Activated CD8-positive, alpha-beta memory T cell treated with anti-CD3 and anti-CD28 coated beads for 1 hour (primary cell): ENCODE results near the gene CNPY1.

Source experiments
- DNase-seq, 2 donors: peaks; one replicate each; pipeline ENCODE4 v3.0.0-alpha.2; 2020; ENCODE audit warnings: low read depth in 1 of 2; ENCODE audit errors: extremely low read depth in 1 of 2

Gene CNPY1

DNA sequence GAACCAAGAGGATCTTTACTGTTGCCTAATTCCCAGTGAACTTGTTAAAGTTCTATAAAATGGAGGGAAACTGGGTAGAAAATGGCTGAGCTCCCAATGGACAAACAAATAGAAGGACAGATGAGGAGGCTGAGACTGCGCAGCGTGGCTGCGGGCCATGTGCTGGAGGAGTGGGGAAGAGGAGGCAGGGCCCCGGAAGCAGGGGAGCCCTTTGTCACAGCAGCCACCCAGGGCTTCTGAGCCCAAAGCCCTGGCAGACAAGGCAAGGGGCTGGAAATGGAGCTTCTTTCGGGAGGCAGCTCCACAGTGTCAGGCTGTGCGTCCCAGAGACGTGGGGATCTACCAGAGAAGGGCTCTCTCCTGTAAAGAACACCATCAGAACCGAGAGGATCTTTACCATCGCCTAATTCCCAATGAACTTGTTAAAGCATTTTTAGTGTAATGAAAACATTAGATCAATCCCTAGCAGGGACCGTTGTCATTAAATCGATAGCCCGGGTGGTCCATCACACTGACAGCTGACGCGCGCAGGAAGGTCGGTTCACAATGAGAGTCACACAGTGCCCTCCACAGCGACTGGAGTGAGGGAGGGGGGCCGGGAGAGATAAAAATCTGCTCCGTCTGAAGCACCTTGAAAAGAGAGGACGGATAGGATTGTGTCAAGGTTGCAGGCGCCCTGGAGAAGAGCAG lies 14.0 kb upstream of the CNPY1 start:
- DNase-seq, result no peak

DNA sequence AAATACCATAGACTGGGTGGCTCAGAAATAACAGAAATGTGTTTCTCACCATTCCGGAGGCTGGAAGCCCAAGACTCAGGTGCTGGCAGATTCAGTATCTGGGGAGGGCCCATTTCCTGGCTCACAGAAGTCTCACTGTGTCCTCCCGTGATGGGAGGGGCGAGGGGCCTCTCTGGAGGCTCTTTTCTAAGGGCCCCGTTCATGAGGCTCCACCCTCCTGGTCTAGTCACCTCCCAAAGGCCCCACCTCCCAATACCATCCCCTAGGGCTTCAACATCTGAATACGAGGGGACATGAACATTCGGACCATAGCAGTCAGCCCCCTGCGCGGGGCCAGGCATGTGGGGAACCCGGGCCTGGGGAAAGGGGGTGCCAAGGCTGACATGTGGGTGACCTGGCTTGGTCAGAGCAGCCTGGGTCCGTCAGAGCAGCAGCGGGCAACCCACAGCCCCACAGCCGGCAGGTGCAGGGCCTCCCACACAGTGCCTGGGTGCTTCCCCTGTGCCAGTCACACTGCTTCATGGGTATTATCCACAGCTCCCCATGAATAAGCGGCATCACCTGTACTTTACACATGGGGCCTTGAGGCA lies 13.3 kb upstream of the CNPY1 start:
- no peak for DNase-seq

DNA sequence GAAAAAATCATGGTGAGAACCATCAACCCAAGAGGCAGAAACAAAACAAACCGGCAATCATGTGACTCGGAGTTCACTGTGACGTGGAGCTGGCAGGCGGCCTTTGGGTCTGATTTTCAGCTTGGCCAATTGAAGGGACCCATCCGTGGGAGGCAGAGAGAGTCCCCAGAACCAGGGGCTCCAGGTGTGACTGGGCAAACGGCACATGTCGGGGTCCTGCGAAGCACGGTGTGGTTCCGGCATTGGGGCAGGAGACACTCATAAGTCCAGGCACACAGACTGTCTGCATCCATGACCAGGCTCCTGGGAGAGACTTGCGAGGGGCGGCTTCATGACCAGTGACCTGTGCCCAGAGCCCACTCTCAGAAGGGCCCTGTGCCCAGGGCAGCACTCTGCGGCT lies 12.6 kb upstream of the CNPY1 start:
- DNase-seq, result no peak

DNA sequence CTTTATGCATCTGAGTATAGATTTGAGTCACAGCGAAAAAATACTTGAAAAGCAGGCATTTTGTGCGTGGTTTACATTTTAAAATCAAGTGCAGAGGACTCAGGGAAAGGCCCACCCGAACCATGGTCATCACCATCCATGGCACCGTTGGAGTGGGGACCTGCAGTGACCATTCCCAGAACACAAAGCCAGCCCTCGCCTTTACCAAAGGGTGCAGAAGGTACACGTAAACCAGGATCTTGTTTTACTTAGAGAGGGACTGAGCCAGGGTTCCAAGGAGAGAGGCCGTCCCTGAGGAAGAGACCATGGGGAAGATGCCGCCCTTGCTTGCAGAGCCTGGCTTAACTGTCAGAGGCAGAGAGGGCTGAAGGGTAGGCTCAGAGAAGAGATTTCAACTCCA lies 12.0 kb upstream of the CNPY1 start:
- no peak for DNase-seq

DNA sequence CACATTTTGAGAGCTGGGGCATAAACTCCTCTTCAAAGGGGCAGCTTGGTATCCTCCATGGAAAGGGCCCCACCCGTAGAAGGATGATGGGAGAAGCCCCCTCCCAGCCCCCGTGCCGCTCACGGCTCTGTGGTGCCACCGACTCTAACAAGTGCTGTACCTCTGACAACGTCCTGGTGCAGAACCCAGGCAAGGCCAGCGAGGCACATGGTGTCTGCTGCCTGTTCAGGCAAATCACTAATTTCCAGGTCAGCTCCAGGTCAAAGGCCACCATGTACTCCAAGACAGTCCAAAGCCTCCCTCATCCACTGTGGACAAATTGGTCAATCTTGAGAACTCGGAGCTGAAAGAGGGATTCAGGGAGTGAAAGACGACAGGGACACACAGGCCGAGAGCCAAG lies 11.4 kb upstream of the CNPY1 start:
- no peak for DNase-seq

DNA sequence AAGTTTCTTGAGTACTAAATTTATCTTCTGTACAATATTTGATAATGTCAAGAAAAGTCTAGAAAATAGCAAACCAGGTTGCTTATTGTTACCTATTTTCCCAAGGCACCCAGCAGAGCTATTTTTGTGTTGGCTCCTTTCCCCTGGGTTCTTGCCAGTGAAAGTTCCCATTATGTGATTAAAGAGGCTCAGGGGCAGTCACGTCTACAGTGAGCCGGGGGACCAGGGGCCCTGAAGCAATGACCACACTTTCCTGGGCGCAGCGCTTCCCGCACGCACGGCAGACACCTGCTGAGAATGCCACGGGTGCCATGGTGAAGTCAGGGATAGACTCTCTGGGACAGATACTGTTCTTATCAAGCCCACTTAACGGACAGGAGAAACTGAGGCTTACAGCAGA lies 10.4 kb upstream of the CNPY1 start:
- DNase-seq, result no peak

DNA sequence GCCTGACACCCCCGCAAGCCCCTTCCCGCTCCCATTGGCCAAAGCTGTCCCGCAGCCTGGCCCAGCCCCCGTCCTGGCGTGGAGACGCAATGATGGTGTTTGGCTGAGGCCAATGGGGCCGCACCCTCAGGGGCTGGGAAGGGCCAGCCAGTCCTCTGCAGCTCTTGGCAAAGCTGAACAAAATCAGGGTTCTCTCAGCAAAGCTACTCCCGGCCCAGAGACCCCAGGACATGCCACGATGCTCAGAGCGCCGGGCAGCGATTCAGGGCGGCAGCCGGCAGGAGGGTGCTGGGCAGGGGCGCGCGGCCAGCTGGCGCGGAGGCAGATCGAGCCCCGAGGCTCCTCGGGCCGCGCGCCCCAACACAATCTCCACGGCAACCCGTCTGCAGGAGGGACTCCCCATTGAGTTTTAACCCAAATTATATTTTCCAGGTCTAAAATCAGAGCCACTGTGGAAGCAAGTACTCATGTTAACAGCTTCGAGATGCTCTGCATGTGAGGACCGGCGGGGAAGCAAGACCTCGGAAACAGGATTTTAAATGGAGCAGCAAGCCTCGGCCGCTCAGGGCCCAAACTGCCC lies 8.8 kb upstream of the CNPY1 start:
- no peak for DNase-seq

DNA sequence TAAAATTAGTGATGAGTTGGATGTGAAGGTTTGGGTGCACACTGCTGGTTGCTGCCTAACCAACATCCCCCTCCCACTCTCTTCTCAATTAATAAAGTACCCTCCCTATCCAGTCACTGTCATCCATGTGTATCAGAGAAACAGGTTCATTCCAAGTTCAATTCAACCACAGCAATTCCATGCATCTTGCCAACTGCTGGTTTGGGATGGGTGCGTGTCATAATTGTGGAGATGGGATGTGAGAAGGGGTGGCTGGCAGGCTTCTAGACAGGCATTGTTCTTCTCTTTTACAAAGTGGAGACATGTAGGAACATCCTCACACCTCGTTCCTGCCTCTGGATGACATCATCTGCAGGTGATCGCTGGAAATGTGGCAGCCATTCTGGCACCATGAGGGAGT lies 7.5 kb upstream of the CNPY1 start:
- no peak for DNase-seq

DNA sequence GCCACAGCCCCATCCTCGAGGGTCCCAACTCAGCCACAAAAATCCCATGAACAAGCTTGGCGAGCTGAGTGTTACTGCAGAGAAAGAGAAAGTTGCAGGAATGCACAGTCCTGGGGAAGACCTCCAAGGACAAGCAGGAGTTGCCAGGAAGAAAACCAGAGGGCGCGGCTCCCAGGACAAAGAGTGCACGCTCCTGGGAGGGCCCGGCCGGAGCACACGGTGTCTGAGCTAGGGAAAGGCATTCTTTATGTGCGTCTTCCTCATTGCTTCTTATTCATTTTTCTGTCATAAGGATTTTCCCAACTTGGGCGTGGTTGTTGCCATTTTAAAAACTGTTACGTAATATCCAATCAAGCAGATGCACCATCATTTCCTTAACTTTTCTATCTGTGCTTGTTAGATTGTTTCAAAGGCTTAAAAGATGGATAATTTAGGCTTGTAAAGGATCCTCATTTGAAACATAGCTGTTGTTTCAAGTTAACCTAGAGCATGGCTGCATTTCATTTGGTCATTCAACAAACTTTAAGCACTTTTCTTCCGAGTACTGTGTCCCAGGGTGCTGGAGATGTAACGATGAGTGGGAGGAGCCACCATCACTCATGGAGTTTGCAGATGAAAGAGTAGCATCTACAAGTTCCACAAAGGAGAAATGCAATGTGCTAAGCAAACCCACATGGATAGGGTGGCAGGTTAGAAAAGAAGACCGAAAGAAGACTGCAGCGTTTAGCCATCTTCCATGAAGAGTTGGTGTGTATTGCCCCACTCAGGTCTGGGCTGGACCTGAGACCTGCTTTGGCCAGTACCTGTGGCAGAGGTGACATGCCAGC lies 5.6 kb upstream of the CNPY1 start:
- DNase-seq, result no peak

DNA sequence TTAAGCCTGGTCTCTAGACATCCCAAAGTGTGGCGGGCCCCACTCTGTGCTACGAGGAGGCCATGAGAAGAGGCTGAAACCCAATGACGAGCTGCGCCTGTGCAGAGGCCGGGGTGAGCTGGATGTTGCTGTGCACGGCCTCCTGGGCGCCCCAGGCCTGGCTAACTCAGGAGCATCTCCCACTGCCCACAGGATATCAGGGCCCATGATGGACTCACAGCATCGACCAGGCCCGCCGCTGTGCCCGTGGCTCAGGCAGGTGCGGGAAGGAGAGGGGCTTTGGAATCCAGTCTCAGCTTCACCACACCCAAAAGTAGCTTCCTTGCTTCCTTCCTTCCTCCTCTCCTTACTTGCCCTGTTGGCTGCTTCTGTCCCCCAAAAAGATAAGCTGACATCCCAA lies 4.6 kb upstream of the CNPY1 start:
- DNase-seq, result no peak

DNA sequence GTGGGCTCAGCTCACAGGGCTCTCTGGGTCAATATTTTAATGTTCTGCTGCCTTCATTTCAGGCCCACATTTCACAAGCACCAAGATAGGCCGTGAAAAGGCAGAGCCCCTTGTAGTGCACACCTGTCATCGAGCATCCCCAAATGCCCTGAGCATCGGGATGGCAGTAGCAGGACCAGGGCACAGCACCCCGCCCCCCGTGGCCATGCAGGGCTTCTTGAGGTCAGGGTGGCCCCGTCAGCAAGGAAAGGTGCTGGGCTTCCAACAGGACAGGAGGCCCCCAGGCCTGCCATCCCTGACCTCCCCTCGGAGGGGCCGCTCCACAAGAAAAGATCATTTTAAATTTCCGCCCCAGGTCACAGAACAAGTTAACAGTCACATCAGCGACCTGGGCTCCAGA lies 2.9 kb upstream of the CNPY1 start:
- DNase-seq, result no peak

DNA sequence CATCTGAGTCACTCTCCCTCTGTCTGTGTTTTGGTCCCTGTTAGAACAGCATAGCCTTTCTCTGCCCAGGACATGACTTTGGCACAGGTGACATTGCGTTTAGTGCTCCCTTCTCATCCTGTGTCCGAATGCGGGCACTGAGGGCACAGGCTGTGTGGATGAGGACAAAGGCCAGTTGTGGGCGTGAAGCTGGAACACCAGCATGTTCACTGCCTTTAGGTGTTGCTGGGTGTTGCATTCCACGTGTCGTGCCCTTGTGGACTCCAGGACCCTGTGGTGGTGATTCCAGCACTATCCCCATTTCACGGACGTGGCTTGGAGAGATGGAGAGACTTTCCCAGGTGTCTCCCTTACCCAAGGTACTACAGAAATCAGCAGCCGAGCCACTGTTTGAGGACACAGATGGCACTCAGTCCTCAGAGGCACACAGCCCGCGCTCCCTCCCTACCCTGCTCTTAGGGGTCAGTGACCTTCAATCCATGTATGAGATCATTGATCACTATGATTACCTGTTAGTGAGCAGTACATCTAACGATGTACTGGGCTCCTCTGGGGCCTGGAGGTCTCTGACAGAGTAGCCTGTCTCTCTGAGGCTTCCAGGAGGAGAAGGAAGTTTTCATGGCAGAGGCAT lies 917 bp upstream of the CNPY1 start:
- DNase-seq, result no peak

DNA sequence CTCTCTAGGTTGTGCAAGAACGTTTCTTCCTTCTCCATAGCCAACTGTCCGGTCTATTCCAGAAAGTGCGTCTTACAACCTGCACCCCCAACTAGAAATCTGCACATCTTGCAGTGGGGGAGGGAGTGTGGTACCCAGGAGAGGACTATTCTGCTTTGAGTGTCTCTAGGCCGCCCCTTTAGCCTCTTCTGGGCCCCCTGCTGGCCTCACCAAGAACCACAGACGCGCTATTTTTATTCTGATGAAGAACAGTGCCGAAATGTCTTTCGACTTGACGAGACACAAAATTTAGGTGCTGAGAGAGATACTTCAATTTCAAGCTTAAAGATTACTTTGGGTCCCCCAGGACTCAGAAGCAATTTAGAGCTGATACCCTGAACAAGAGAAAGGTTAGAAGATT lies 1.0 kb downstream of the CNPY1 start:
- DNase-seq, result no peak

DNA sequence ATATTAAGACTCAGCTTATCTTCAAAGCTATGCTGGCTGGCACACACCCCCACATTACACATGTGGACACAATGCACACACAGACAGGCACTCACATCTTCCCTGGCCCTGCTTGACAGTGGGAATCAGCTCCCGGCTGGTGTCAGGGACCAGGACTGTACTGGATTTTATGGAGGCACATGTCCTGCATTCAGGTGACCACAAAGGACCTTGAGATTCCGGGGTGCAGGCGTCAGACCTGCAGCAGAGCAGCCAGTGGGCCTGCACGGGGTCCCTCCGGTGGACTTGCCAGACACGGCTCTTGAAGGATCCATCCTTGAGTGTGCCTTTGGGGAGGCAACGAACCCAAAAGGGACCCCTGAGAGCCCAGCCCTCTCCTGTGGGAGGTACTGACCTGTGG lies 1.9 kb downstream of the CNPY1 start:
- no peak for DNase-seq

DNA sequence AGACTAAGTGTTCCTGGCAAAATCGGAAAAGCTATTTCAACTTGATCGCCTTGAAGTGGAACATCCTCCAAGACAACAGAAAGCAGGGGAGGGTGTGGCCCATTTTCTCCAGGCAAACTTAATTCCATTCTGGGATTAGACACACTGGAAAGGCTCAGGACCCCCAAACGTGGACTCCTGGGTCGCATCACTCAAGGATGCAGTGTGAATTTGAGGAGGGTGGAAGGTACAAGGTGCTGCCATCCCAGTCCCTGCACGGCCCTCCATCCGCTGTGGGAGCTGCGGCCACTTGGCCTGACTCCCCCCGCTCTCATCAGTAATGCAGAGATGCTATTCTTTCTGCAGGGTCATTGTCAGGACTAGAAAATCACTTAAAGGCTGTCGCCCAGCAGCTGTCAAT lies 2.4 kb downstream of the CNPY1 start:
- no peak for DNase-seq

DNA sequence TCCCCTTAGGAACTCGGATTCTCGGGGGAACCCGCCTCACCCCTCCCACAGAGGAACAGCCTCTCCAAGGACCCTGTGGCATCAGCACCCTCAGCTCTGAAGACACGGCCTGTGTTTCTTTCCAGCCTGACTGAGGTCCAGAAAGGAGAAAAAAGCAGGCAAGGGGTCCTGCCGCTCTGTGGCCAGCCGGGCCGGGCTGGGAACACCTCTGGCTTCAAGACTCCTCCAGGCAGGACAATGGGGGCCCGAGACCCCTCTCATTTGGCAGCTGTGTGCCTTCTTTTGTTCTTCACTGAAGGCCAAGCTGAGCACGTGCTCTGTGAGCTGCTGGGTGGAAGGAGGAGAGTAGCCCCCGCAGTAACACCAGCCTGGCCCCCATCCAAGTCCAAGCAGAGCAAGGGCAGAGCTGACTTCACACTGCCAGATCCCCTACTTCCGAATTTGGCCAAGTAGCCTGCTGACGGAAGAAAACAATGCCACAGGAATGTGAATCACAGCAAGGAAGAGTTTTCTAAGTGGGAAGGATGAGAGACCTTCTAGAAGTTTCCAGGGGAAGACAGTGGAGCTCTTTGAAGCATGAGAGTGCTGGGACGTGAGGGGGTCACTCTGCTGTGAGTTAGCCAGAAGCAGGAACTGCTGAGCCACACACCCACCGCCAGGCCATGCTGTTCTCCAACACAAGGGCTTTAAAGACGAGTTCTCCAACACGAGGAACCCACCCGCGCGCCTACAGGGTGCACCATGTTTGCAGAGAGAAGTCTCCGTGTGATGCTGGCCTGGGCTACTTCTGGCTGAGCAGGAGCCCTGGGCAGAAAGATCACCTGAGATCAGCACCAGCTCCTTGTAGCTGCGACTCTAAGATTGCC lies 3.1 kb downstream of the CNPY1 start:
- no peak for DNase-seq

DNA sequence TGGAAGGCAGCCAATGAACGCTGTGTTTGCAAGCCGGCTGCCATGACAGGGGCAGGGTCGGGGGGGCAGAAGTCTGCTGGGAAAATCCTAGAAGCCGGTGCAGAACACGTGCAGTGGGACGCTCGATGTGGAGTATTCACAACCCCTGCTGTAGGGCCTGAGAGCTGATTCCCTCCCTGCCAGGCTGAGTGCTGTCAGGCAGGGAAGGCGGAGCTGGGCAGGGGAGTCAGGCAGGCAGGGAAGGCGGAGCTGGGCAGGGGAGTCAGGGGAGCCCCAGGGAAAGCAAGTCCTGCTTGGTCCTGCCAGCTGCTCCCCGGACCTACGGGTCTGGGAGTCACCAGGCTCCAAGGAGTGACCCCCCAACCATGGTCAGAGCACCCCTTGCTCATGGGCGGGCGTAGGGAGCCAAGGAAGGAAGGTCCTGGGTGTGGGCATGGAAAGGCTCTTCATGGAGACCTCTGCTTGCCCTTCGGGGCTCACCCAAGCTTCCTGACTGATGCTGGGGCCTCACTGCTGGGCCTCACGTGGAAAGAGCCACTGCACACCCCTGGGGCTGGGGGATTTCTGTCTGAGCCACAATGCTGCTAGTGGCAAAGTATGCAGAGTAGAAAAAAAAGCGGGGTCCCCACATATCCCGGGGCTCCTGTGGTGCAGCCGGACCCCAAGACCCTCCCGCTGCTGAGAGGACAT lies 4.2 kb downstream of the CNPY1 start:
- no peak for DNase-seq

DNA sequence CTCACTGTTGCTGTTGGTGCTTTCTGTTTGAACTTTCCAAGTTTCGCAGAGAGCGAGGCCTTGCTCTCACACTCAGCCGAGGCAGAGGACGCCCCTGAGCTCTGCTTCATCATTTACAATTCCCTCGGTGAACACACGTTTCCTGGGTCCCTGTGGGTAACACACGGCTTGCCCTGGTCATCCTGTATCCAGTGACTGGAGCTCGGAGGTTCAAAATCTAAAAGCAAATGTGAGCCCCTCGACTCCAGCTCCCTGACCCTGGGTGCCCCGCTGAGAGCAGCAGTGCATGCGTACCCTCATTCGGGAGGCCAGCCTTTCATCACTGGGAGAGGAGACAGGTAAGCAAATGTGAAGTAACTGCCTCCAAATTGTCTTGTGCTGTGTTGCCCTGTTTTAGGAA lies 5.8 kb downstream of the CNPY1 start:
- no peak for DNase-seq

DNA sequence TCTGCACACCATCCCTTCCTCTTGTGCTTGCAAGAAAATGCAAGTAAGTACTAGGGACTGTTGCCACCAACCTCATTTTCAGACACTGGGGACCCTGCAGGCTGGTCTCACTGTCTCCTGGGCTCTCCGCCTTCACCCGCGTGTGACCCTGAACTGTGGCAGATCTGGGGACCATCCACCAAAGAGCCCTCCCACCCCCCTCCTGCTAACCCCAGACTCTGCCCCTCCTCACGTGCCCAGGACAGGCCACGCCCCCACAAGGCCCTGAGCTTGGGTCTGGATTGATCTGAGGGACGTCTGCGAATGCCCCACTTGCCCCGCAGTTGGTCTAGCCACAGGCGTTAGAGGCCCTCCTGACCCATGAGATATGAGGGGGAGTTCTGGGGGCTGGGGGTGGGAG lies 8.1 kb downstream of the CNPY1 start:
- DNase-seq, result no peak

DNA sequence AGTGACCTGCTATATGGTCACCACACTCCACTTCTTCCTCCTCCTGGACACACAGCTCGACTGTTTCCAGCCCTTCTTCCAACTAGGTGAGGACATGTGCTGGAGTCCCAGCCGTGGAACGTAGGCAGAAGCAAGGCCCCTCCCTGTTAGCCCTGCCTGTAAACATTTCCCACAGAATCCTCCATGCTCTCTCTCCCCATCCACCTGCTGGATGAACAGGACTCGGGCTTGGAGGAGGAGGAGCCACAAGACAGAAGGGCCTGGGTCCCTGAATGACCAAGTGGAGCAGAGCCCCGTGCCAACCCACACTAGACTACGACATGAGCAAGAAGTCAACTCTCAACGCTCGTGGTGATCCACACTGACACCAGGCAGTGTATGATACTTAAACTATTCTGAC lies 9.9 kb downstream of the CNPY1 start:
- no peak for DNase-seq
